Measurements from ENCODE around the gene TRAPPC2L. TPM values are rescaled to one million over a fixed set of nuclear protein-coding genes. Genes with fewer than 3 reads are reported as not detected.

TRAPPC2L gene
- total RNA-seq, 1 donor from 2014 or later, result 26.5 TPM

DNA sequence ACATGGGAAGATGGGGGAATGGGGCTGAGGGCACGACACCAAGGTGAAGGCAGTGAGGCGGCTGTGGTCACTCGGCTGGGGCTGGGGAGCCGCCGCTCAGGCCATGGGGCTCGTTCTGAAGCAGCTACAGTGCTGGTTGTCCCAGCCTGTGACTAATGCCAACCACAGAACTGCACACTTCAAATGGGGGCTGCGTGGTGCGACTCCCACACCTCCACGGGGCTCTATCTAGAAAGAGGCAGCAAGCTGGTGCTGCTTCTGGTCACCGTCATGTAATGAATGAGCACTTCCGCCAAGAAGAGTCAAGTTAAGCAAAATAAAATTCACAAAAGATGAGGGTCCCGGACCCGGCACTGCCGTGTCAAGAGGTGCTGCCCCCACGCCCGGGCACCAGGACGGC is 20.1 kb upstream of the TRAPPC2L start:
- DNase-seq (ENCODE audit: low spot score in 2 of 2) (no peak), FAIRE-seq (no peak)

DNA sequence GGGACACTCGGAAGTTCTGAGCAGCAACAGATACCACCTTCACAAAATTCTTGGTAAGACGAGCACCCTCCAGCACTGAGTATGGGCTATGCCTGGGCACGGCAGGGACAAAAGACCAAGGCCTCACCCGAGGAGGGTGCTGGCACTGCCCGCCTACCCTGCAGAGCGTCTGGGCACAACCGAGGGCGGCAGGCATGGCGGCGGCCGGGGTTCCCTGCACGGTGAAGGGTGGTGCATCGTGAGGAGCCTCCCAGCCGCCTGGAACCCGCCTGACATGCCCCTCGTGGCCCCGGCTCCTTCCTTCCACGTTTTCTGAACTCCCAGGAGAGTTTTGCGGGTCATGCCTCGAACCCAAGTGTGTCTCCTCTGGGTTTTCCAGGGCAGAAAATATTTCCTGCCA is 19.1 kb upstream of the TRAPPC2L start:
- FAIRE-seq, result no peak
- DNase-seq (ENCODE audit: low spot score in 2 of 2), result no peak

DNA sequence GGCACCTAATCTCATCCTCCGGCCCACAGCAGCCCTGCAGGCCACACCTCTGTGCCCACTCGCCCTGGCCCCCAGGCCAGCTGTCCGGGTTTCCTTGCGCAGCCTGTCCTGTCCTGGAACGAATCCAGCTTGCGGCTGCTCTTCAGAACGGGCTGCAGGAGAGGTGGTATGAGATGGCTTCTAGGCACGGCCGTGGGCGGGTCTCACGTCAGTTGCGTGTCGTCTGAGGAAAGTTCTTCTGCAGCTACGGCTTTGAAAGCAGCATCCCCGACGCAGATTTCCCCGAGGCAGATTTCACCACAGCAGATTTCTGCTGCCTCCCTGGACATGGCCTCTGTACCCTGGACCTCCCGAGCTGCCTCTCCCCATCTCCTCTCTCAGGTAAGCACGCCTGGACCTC is 18.4 kb upstream of the TRAPPC2L start:
- FAIRE-seq, result no peak
- DNase-seq (ENCODE audit: low spot score in 2 of 2), result no peak

DNA sequence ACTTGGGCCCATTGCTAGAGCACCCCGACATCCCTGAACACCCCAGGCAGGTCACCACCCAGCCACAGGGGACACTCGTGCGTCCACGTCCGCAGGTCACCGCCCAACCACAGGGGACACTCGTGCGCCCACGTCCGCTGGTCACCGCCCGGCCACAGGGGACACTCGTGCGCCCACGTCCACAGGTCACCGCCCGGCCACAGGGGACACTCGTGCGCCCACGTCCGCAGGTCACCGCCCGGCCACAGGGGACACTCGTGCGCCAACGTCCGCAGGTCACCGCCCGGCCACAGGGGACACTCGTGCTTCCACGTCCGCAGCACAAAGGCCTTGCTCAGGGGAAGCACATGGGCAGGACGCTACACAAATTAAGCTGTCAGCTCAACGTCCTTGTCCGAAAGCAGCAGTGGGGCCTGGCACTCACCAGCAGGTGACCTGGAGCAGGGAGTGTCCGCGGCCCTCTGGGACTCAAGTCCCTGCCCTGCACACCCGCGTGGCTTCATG is 17.8 kb upstream of the TRAPPC2L start:
- FAIRE-seq, result no peak
- no peak for DNase-seq (ENCODE audit: low spot score in 2 of 2)

DNA sequence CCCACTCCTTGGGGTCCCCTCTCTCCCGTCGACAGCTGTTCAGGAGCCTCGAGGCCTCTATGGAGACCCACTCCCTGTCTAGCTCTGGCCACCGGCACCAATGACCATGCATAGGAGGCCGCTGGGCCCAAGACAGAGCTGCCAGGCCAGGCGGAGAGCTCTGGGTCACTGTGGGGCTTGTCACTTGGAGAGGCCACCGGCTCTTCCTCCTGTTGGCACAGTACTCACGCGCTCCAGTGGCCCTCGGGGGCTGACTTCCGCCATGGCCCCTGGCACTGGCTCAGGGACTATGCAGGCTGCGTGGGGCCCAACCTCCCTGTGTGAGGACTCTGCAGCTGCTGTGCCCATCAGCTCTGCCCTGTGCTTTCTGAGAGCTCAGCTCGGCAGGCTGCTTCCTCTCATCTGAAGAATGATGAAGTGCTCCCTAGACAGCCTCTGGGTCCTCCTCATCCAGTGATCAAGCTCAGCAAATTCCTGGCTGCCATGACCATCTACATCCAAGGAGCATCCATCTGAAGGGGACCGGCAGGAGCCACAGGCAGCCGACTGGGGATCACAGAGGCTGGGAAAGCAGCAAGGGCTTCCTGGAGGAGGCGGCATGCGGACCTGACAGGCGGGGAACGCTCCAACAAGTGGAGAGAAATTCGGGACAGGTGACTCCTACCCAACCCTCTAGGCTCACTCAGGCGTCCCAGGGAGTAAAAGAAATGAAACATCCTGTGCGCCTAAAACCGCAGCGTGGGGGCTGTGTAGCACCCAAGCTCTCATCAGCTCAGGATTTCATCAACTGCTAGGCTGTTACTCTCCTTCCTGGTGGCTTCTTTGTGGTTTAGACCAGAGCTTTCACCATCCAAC is 17.0 kb upstream of the TRAPPC2L start:
- DNase-seq (ENCODE audit: low spot score in 2 of 2) (no peak), FAIRE-seq (no peak)

DNA sequence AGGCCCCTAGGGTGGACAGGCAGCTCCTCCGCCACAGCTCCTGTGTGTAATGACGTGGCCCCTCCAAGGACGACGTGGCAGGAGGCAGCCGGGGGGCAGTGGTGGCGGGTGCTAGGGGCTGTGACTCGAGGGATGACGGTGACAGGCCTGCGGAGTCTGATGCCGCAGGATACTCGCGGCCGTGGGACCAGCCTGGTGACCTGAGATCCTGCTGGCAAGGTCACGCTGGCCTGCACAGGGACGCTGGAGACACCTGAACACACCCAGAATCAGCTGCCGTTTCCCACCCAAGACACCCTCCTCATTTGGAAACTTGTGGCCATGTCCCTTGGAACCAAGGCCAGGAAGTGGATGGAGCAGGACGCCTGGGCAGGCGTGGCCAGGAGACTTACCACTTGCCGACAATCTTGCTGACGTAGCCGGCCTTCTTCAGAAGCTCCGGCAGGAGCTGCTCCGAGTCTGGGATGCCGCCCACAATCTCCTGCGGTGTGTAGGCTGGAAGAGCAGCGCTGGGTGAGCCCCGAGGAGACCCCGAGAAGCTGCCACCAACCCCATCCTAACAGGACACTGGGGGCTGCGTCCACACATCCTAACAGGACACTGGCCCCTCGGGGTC is 16.2 kb upstream of the TRAPPC2L start:
- peak in 1 of 2 donors; percentile 67 for DNase-seq (ENCODE audit: low spot score in 2 of 2)
- no peak for FAIRE-seq

DNA sequence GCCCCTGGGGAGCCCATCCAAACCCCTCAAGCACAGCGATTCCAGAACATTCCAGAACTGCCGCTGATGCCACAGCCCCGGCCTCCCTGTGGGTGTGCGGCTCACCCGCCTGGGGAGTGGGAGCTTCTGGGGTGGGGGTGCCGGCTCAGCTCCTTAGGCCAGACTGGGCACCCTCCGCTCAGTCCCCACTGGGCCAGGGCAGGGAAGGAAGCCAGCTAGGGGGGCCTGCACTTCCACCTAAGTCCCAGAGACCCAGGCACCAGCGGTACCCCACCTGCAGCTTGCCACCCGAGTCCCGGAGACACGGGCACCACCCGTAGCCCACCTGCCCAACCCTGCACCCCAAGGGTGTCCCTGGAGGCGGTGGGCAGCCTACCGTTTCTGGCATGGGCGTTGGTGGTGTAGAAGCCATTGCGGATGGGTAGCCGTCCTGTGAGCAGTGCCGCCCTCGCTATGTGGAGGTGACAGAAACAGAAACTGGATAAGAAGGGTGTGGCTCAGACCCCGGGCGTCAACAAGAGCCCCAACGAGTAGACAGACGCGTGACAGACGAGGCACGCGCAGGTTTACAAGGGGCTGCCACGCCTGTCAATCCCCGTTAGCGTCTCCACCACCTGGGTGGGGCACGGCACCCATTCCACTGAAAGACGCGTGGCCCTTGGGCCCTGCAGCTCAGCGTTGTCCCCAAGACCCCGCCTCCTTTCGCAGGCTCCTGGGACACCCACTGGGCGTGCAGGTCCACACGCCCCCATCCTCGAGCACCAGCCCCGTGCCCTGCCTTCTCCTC is 15.2 kb upstream of the TRAPPC2L start:
- DNase-seq (ENCODE audit: low spot score in 2 of 2), result no peak
- FAIRE-seq, result no peak

DNA sequence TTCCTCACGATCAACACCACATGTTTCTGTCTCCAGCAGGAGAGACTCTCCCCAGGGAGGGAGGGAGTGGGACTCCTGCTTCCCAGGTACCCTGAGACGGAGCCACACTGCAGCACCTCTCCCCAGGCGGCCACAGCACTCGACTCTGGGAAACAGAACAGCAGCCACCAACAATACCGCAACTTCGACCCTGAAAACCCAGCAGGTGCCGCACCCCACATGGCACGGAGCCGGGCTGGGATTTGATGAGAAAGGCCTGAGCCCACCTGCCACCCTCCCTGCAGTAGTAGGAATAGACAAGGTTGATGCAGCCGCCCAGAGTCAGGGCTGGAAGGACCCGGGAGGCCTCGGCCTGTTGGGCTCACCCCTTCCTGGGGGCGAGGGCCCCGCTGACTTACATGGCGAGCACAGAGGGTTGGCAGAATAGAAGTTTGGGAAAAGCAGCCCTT is 14.6 kb upstream of the TRAPPC2L start:
- no peak for FAIRE-seq
- no peak for DNase-seq (ENCODE audit: low spot score in 2 of 2)

DNA sequence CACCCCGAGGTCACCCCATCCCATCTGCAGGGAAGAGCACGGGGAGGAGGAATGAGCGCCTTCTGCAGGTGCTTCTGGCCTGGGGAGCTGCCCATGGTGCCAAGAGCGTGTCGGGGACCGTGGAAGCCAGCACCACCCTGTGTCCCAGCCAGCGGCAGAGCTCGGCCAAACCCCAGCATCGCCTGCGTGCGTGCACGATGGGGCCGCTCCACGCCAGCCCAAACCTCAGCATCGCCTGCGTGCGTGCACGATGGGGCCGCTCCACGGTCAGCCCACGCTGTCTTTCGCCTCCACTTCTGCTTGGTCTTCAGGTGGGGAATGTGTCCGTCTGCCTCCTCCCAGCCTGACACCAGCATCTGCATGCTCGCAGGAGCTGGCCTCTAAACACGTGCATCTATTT is 14.1 kb upstream of the TRAPPC2L start:
- no peak for DNase-seq (ENCODE audit: low spot score in 2 of 2)
- no peak for FAIRE-seq

DNA sequence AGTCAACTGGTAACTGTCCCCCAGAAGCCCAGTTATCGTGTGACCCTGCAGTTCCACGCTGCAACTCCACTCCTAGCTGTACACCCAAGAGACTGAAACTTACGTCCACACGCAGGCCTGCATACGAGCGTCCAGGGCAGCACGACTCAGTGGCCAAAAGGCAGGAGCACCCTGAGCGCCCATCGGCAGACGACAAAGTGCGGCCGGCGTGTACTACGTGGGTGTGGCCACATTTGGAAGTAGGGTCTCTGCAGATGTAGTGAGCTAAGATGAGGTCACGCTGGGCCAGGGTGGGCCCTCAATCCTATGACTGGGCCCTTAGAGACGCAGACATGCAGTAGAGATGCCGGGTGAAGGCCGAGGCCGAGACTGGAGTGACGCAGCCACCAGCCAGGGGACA is 13.7 kb upstream of the TRAPPC2L start:
- FAIRE-seq, result no peak

DNA sequence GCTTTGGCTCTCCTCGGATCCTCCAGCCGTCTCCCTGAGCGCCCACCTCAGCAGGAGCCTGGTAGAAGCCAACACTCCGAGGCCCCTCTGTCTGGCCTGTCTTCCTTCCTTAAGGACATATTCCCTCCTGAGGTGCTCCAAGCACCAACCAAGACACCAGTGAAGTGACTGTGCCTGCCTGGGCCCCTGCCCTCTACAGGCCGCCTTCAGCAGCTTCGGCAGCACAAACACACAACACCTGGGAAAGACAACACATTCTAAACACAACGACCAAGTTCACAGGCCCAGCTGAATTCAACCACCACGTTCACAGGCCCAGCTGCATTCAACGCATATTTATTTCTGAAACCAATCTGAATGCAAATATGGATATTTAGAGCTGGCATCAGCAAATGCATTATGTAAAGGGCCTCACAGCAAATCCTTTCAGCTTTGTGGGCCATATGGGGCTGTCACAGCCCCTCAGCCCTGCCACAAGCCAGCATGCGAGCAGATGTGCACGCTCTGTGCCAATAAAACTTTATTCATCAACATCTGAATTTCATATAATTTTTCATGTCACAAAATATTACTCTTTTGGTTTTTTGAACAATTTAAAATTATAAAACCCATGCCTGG is 12.4 kb upstream of the TRAPPC2L start:
- FAIRE-seq (no peak), DNase-seq (ENCODE audit: low spot score in 2 of 2) (peak in 1 of 2 donors; percentile 38)

More for the DNA sequence above, 13.7 kb upstream of the TRAPPC2L start:
- no peak for DNase-seq (ENCODE audit: low spot score in 2 of 2)

DNA sequence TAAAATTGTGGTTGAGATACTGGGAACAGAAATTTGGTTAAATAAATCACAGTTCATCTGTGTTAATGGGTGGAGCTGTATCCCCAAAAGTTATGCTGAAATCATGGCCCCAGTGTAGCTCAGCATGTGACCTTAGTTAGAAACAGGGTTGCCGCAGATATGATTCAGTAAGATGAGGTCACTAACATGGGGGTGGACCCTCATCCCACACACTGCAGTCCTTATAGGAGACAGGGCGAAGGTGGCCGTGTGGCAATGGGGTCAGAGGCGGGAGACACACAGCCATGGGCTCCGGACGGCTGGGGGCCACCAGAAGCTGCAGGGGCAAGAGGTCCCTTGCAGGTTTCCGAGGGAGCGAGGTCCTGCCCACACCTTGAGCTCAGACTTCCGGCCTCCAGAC is 10.8 kb upstream of the TRAPPC2L start:
- FAIRE-seq (no peak), DNase-seq (ENCODE audit: low spot score in 2 of 2) (no peak)

DNA sequence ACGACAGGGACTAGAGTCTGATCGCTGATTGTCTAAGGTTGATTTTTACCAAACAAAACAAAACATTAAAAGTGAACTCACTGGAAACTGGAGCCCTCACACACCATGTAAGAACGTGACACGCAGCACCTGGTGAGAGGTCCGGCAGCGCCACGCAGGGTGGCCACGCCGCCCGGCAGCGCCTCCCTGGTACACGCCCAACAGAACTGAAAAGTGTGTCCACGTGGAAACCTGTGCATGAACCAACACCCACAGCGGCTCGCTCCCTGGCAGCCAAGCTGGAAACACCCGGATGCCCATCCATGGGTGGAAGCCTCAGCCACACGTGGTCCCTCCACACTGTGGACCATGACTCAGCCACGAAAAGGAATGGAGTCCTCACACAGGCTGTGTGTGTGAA is 9.3 kb upstream of the TRAPPC2L start:
- no peak for DNase-seq (ENCODE audit: low spot score in 2 of 2)
- FAIRE-seq, result no peak

DNA sequence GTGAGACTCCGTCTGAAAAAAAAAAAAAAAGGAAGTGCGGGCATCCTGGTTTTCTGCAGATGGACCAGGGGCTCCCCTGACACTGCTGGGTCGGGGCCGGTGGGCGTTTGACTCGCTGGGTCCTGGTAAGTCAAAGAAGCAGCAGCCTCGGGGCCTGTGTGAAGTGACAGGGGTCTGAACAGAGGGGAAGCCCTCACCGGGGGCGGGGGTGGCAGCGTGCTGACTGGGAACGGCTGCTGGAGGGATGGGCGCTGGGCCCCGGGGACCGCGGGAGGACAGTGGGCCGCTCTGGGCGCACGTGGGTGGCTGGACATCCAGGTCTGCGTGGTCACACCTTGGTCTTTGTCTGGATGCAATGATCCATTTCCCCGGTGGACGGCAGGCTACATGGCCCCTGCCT is 8.4 kb upstream of the TRAPPC2L start:
- no peak for FAIRE-seq

DNA sequence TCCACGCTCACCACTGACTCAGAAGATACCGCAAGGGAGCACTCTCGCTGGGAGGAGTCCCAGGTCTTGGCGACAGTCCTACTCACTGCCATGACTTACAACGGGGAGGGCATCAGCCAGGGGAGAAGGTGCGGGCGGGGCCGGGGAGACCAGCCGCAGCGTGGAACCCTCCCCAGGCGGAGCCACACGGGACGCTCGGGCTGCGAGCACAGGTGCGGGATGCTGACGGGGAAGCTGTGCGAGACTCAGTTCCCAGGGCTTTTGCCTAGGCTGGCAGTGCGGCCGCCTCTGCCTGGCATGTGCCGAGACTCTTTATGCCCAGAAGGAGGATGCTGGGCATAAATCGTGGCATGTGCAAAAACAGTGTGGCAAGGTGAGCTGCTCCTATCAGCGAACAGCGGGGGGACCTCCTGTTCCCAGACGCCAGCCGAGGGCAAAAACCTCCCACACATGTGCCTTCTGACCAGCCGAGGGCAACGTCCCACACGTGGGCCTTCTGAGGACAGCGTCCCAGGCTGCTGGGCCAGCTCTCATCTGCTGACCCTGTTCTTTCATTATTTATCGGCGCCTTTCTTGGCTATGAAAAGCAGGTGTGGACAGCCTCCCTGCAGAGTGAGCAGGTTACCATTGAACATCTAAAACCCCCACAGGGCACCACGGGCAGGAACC is 6.3 kb upstream of the TRAPPC2L start:
- FAIRE-seq (no peak), DNase-seq (ENCODE audit: low spot score in 2 of 2) (no peak)

More for the DNA sequence above, 8.4 kb upstream of the TRAPPC2L start:
- no peak for DNase-seq (ENCODE audit: low spot score in 2 of 2)

DNA sequence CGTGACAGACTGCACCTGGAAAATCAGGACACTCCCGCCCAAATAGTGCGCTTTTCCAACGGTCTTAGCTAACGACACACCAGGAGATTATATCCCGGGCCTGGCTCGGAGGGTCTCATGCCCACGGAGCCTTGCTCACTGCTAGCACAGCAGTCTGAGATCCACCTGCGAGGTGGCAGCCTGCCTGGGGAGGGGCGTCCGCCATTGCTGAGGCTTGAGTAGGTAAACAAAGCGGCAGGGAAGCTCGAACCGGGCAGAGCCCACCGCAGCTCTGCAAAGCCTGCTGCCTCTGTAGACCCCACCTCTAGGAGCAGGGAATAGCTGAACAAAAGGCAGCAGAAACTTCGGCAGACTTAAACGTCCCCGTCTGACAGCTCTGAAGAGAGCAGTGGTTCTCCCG is 5.3 kb upstream of the TRAPPC2L start:
- FAIRE-seq (no peak), DNase-seq (ENCODE audit: low spot score in 2 of 2) (no peak)

DNA sequence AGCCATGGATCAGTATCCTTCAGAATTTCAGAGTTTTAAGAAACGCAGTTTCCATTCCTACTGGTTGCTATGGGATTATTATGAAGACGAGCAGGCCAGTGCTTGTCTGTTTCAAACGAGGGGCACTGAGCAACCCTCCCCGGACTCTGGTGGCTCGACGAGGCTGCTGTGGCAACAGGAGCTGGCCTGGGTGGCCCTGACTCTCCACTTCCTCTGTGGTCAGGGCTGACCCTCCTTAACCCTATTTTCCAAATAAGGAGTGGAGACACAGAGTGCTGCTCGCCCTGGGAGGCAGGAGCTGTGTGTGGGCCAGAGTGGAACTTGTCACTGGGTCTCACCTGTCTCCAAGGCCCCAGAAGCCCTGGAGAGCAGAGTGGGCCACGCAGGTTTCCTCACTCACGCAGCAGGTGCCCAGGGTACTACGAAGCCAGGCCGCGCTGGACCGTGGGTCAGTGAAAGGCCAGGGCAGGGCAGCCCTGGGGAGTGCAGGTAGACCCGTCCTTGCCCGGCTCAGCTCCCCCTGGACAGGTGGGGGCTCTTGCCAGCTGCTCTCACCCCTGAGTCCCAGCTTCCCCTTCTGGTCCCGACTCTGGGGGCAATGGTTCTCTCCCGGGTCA is 3.5 kb upstream of the TRAPPC2L start:
- FAIRE-seq (no peak), DNase-seq (ENCODE audit: low spot score in 2 of 2) (no peak)

DNA sequence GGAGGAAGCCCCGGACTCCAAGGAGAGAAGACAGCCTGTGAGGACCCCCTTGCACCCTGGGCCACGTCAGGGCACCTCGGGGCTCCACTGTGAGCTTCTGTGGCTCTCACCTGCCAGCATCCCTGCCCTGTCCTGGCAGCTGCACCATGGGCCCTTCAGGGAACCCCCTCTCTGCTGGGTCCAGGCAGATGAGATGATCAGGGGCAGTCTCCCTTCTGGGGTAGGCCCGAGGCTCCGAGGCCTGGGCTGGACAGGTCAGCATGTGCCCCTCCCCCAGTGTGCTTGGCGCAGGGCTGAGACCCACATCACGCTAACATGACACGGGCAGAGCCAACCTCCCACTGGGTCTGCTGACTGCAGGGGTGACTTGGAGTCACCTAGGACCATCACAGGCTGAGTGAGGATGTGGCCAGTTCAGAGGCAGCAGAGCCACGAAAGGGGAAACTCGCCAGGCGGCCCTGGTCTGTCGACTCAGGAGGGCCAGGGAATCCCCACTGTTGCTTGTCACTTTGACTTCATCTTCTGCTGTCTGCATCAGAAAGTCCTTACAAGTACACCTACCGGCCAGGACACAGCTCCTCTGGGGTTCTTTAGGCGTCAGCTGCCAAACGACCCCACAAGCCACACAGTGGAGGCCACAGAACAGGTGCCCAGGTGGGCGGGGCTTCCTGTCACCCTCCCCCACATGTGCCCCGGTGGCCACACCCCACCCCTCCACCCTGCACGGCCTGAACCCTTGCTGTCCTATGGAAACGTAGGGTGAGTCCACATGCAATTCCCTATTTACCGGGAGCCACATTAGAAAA is 2.4 kb upstream of the TRAPPC2L start:
- DNase-seq (ENCODE audit: low spot score in 2 of 2) (no peak), FAIRE-seq (no peak)

DNA sequence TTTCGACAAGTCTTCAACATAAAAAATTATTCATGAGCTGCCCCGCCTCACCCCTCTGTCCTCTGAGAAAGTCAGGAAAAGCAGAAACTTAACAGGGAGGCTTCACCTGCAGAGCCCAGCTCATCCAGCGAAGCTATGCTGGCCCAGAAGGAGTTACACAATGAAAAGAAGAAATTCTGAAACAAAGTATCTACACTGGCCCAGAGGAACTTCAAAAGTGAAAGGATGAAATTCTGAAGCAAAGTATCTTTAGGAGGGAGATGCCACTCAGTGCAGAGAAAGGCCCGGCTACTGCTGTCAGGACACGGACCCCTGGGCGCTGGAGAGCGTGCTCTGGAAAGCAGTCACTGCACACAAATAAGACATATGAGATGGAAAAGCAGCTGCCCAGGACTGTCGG is 1.8 kb upstream of the TRAPPC2L start:
- FAIRE-seq (no peak), DNase-seq (ENCODE audit: low spot score in 2 of 2) (no peak)

Measured in frontal cortex (tissue), 4 donors.